HCT116 (cell line): ENCODE results near the gene TOR4A.
"Not testable (repeated sequence)": the region's sequence is repeated elsewhere in the genome, so short reads cannot be mapped to it uniquely, and the experiment has no call there.

ENCODE experiments used
- CBX3 ChIP-seq: IDR thresholded peaks from 2 replicates; pipeline ENCODE4 v1.6.1; 2012; ENCODE audit warnings: low read depth
- ELF1 ChIP-seq: IDR thresholded peaks from 2 replicates; pipeline ENCODE4 v1.6.1; 2012; ENCODE audit warnings: low read depth, borderline replicate concordance
- POLR2A ChIP-seq: IDR thresholded peaks from 2 replicates; pipeline ENCODE4 v1.7.0; 2011; ENCODE audit warnings: borderline replicate concordance; ENCODE audit not compliant: insufficient read depth, insufficient read length; ENCODE audit errors: extremely low read depth
- RAD21 ChIP-seq: IDR thresholded peaks from 2 replicates; pipeline ENCODE4 v1.6.1; 2012; ENCODE audit warnings: low read depth, mild to moderate bottlenecking
- YY1 ChIP-seq: IDR thresholded peaks from 2 replicates; pipeline ENCODE4 v1.6.1; 2011; ENCODE audit warnings: low read length, low read depth, moderate library complexity, mild to moderate bottlenecking; ENCODE audit not compliant: insufficient replicate concordance; ENCODE audit errors: extremely low read depth
- TF ChIP-seq, protein P1 (sequence below), 3 experiments: fragments of 200-600 bp in 1 of 3; sonication (generic) in 1 of 3; IDR thresholded peaks in 2 of 3; conservative IDR thresholded peaks in 1 of 3; 2 replicates each; pipeline ENCODE4 v1.5.1; 2012 to 2017; ENCODE audit warnings: low read depth in 2 of 3, low read length in 2 of 3, antibody characterized with exemption in 1 of 3, borderline replicate concordance in 1 of 3, control low read depth in 1 of 3, mild to moderate bottlenecking in 1 of 3, mixed read lengths in 1 of 3, mixed run types in 1 of 3, moderate library complexity in 1 of 3; ENCODE audit not compliant: insufficient read depth in 1 of 3
- TF ChIP-seq, protein P2 (sequence below): IDR thresholded peaks from 2 replicates; pipeline ENCODE4 v1.6.1; 2011; ENCODE audit warnings: mild to moderate bottlenecking, low read length, moderate library complexity; ENCODE audit not compliant: insufficient replicate concordance; ENCODE audit errors: extremely low read depth

DNA sequence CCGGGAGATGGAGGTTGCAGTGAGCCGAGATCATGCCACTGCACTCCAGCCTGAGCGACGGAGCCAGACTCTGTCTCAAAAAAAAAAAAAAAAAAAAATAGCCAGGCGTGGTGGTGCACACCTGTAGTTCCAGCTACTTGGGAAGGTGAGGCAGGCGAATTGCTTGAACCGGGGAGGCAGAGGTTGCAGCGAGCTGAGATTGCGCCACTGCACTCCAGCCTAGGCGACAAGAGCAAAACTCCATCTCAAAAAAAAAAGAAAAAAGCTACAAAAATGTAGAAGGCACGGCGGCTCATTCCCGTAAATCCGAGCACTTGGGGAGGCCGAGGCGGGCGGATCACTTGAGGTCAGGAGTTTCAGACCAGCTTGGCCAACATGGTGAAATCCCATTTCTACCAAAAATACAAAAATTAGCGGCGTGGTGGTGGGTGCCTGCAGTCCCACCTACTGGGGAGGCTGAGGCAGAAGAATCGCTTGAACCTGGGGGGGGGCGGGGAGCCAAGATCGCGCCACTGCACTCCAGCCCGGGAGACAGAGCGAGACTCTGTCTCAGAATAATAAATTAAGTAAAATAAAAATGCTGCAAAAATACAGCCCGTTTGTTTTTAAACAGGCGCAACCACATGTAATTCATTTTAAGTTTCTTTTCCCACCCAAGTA is 37.9 kb upstream of the TOR4A start:
- not testable (repeated sequence) for TF ChIP-seq YY1, CBX3, RAD21, POLR2A, ELF1
- TF ChIP-seq, protein P1, sequence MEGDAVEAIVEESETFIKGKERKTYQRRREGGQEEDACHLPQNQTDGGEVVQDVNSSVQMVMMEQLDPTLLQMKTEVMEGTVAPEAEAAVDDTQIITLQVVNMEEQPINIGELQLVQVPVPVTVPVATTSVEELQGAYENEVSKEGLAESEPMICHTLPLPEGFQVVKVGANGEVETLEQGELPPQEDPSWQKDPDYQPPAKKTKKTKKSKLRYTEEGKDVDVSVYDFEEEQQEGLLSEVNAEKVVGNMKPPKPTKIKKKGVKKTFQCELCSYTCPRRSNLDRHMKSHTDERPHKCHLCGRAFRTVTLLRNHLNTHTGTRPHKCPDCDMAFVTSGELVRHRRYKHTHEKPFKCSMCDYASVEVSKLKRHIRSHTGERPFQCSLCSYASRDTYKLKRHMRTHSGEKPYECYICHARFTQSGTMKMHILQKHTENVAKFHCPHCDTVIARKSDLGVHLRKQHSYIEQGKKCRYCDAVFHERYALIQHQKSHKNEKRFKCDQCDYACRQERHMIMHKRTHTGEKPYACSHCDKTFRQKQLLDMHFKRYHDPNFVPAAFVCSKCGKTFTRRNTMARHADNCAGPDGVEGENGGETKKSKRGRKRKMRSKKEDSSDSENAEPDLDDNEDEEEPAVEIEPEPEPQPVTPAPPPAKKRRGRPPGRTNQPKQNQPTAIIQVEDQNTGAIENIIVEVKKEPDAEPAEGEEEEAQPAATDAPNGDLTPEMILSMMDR (IDR thresholded peaks at IDR 0.05 in 2 of 3, conservative IDR thresholded peaks at IDR 0.05 in 1 of 3; ENCODE audit: borderline replicate concordance in 1 of 3, insufficient read depth in 1 of 3, low read depth in 2 of 3, low read length in 2 of 3): not testable (repeated sequence)
- TF ChIP-seq, protein P2, sequence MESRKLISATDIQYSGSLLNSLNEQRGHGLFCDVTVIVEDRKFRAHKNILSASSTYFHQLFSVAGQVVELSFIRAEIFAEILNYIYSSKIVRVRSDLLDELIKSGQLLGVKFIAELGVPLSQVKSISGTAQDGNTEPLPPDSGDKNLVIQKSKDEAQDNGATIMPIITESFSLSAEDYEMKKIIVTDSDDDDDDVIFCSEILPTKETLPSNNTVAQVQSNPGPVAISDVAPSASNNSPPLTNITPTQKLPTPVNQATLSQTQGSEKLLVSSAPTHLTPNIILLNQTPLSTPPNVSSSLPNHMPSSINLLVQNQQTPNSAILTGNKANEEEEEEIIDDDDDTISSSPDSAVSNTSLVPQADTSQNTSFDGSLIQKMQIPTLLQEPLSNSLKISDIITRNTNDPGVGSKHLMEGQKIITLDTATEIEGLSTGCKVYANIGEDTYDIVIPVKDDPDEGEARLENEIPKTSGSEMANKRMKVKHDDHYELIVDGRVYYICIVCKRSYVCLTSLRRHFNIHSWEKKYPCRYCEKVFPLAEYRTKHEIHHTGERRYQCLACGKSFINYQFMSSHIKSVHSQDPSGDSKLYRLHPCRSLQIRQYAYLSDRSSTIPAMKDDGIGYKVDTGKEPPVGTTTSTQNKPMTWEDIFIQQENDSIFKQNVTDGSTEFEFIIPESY: not testable (repeated sequence)
